IMR-90 (cell line): Measurements from ENCODE around the gene HTR3E. TPM values are rescaled to one million over a fixed set of nuclear protein-coding genes. Genes with fewer than 3 reads are reported as not detected.
A peak's percentile ranks its signal among the peaks of the same experiment; 100 is the strongest.

ENCODE experiments used
- ATAC-seq: fragments of 200-7000 bp; cut with Tn5 transposase; 2 replicates; pipeline ENCODE4 v1.9.1; 2020; ENCODE audit warnings: low read depth, mild to moderate bottlenecking, moderate library complexity
- BruUV-seq: library from RNA; stranded (reverse); fragments of 400-500 nt; replicated peaks from 2 replicates; lab custom pipeline; 2021; lab: Mats Ljungman, UMichigan
- CTCF ChIA-PET: fragments of 300-600 bp; formaldehyde crosslinking; extraction: SDS; loops from one replicate; lab custom pipeline; 2021; ENCODE audit warnings: antibody characterized with exemption; lab: Yijun Ruan, JAX
- POLR2A ChIA-PET: fragments of 300-600 bp; sonication (Branson Sonifier 250); formaldehyde crosslinking; loops from one replicate; lab custom pipeline; 2022; ENCODE audit warnings: antibody characterized with exemption; ENCODE audit not compliant: unreplicated experiment; lab: Charles Lee
- DNase-seq: peaks from one replicate; pipeline ENCODE4 v3.0.0; 2013
- H2AFZ ChIP-seq: replicated peaks from 2 replicates; pipeline ENCODE3; 2013; ENCODE audit warnings: low read length, mild to moderate bottlenecking; ENCODE audit not compliant: poor library complexity
- H2AK5ac ChIP-seq: 2 replicates; pipeline ENCODE4 v1.6.1; 2013; ENCODE audit warnings: low read depth, low read length, inconsistent platforms
- H2AK9ac ChIP-seq: replicated peaks from 2 replicates; pipeline ENCODE3; 2013; ENCODE audit warnings: mild to moderate bottlenecking, low read depth, low read length, moderate library complexity; ENCODE audit not compliant: poor library complexity
- H2BK120ac ChIP-seq: 2 replicates; pipeline ENCODE4 v1.6.1; 2013; ENCODE audit warnings: low read depth, low read length, inconsistent platforms
- H2BK15ac ChIP-seq: 3 replicates; pipeline ENCODE4 v1.6.1; 2013; ENCODE audit warnings: low read depth, low read length, inconsistent platforms
- H2BK20ac ChIP-seq: 2 replicates; pipeline ENCODE4 v1.6.1; 2013; ENCODE audit warnings: low read depth, mild to moderate bottlenecking, inconsistent platforms, low read length, moderate library complexity
- H2BK5ac ChIP-seq: 2 replicates; pipeline ENCODE4 v1.6.1; 2013; ENCODE audit warnings: mild to moderate bottlenecking, low read depth, low read length, inconsistent platforms; ENCODE audit not compliant: poor library complexity, severe bottlenecking
- H3K14ac ChIP-seq: replicated peaks from 2 replicates; pipeline ENCODE4 v1.6.1; 2013; ENCODE audit warnings: low read depth, low read length, inconsistent platforms
- H3K18ac ChIP-seq: 2 replicates; pipeline ENCODE4 v1.6.1; 2013; ENCODE audit warnings: low read depth, low read length, control low read depth
- H3K23ac ChIP-seq: 2 replicates; pipeline ENCODE4 v1.6.1; 2013; ENCODE audit warnings: low read depth, low read length, inconsistent platforms
- H3K27ac ChIP-seq: 2 replicates; pipeline ENCODE4 v1.5.1; 2013; ENCODE audit warnings: mild to moderate bottlenecking, control low read depth, low read length; ENCODE audit not compliant: insufficient read depth
- H3K27me3 ChIP-seq: 2 replicates; pipeline ENCODE4 v1.6.1; 2013; ENCODE audit warnings: low read length; ENCODE audit not compliant: control insufficient read depth, insufficient read depth
- H3K36me3 ChIP-seq: 2 replicates; pipeline ENCODE4 v1.6.1; 2013; ENCODE audit warnings: low read length, mixed read lengths; ENCODE audit not compliant: control insufficient read depth, insufficient read depth
- H3K4ac ChIP-seq: 2 replicates; pipeline ENCODE4 v1.6.1; 2013; ENCODE audit warnings: low read depth, low read length, inconsistent platforms
- H3K4me1 ChIP-seq: 2 replicates; pipeline ENCODE4 v1.6.1; 2013; ENCODE audit warnings: low read length, mixed read lengths; ENCODE audit not compliant: control insufficient read depth, insufficient read depth
- H3K4me2 ChIP-seq: 2 replicates; pipeline ENCODE4 v1.6.1; 2013; ENCODE audit warnings: low read depth, mild to moderate bottlenecking, control low read depth, low read length, moderate library complexity
- H3K4me3 ChIP-seq: 2 replicates; pipeline ENCODE4 v1.5.1; 2013; ENCODE audit warnings: low read depth, mild to moderate bottlenecking, control low read depth, low read length, moderate library complexity; ENCODE audit not compliant: insufficient read depth
- H3K56ac ChIP-seq: 2 replicates; pipeline ENCODE4 v1.6.1; 2013; ENCODE audit warnings: low read length, inconsistent platforms; ENCODE audit not compliant: insufficient read depth; ENCODE audit errors: extremely low read depth
- H3K79me1 ChIP-seq, 2 experiments: 2 replicates each; pipeline ENCODE4 v1.6.1; 2013; ENCODE audit warnings: low read length in 2 of 2, inconsistent platforms in 1 of 2, low read depth in 1 of 2
- H3K9ac ChIP-seq: 2 replicates; pipeline ENCODE4 v1.6.1; 2013; ENCODE audit warnings: low read depth, low read length, control low read depth
- H3K9me1 ChIP-seq: 2 replicates; pipeline ENCODE4 v1.6.1; 2013; ENCODE audit warnings: low read length, inconsistent platforms; ENCODE audit not compliant: insufficient read depth
- H3K9me3 ChIP-seq: 2 replicates; pipeline ENCODE4 v1.6.1; 2013; ENCODE audit warnings: low read length; ENCODE audit not compliant: control insufficient read depth, insufficient read depth
- H4K20me1 ChIP-seq: 2 replicates; pipeline ENCODE4 v1.6.1; 2013; ENCODE audit warnings: low read length, inconsistent platforms; ENCODE audit not compliant: insufficient read depth
- H4K5ac ChIP-seq: 2 replicates; pipeline ENCODE4 v1.6.1; 2013; ENCODE audit warnings: mild to moderate bottlenecking, low read depth, low read length, control low read depth
- H4K8ac ChIP-seq, 2 experiments: 2 replicates each; pipeline ENCODE4 v1.6.1; 2013; ENCODE audit warnings: low read depth in 2 of 2, low read length in 2 of 2, control low read depth in 1 of 2, inconsistent platforms in 1 of 2
- H4K91ac ChIP-seq: 2 replicates; pipeline ENCODE4 v1.6.1; 2013; ENCODE audit warnings: low read depth, low read length, inconsistent platforms; ENCODE audit not compliant: insufficient read depth
- BHLHE40 ChIP-seq: fragments of 150-350 bp; IDR thresholded peaks from 2 replicates; pipeline ENCODE4 v1.6.1; 2016; ENCODE audit warnings: mild to moderate bottlenecking, low read depth, low read length
- ELK1 ChIP-seq: fragments of 150-350 bp; IDR thresholded peaks from 2 replicates; pipeline ENCODE4 v1.6.1; 2016; ENCODE audit warnings: low read depth, mild to moderate bottlenecking, low read length, moderate library complexity, borderline replicate concordance
- FOS ChIP-seq: fragments of 150-350 bp; IDR thresholded peaks from 2 replicates; pipeline ENCODE4 v1.6.1; 2016; ENCODE audit warnings: low read depth, low read length
- MAZ ChIP-seq: IDR thresholded peaks from 2 replicates; pipeline ENCODE4 v1.6.1; 2012; ENCODE audit warnings: low read depth, mild to moderate bottlenecking, low read length, improper control_type of control experiment, moderate library complexity, borderline replicate concordance
- NFE2L2 ChIP-seq: fragments of 150-350 bp; IDR thresholded peaks from 2 replicates; pipeline ENCODE4 v1.6.1; 2016; ENCODE audit warnings: low read depth, mild to moderate bottlenecking, low read length
- POLR2A ChIP-seq: IDR thresholded peaks from 2 replicates; pipeline ENCODE4 v1.6.1; 2012; ENCODE audit warnings: mild to moderate bottlenecking, low read depth, low read length
- RFX5 ChIP-seq: IDR thresholded peaks from 2 replicates; pipeline ENCODE4 v1.8.0; 2012; ENCODE audit warnings: low read depth, mild to moderate bottlenecking, low read length, moderate library complexity
- SMC3 ChIP-seq: fragments of 150-350 bp; IDR thresholded peaks from 2 replicates; pipeline ENCODE4 v1.6.1; 2016; ENCODE audit warnings: low read depth, mild to moderate bottlenecking, antibody characterized with exemption, low read length, moderate library complexity
- USF2 ChIP-seq: fragments of 150-350 bp; IDR thresholded peaks from 2 replicates; pipeline ENCODE4 v1.6.1; 2017; ENCODE audit warnings: mild to moderate bottlenecking, antibody characterized with exemption, low read length, low read depth
- WGBS, 2 experiments: methylation state at CpG; one replicate each; pipeline versions ENCODE4 v1.1.5 to v1.1.7; 2013; ENCODE audit warnings: missing lambda C conversion rate in 2 of 2; ENCODE audit not compliant: insufficient read length in 1 of 2; ENCODE audit errors: extremely low coverage in 2 of 2; 5-methylcytosine and 5-hydroxymethylcytosine counted together
- dilution Hi-C: fragments of 300-500 bp; cut with HindIII; formaldehyde crosslinking; loops from one replicate; pipeline ENCODE4 v1.14.3; 2018; ENCODE audit warnings: low sequenced_read_pairs; ENCODE audit not compliant: unreplicated experiment
- in situ Hi-C: fragments of 300-500 bp; cut with MboI; formaldehyde crosslinking; loops from 3 replicates; pipeline ENCODE4 v1.14.3; 2019; ENCODE audit warnings: low sequenced_read_pairs, inconsistent platforms, mixed read lengths
- intact Hi-C: fragments of 100-400 bp; cut with micrococcal nuclease; formaldehyde crosslinking; loops from 2 replicates; pipeline ENCODE4 v1.10.0; 2022
- polyA plus RNA-seq, 3 experiments: library from polyadenylated mRNA; depleted of rRNA; stranded (reverse); fragments of >200 nt; gene quantifications; 2 replicates each; pipeline ENCODE4 v1.2.3, GENCODE V29; 2012; ENCODE audit warnings: low replicate concordance in 1 of 3
- total RNA-seq: library from RNA; depleted of rRNA; stranded (reverse); fragments of >200 nt; gene quantifications from 2 replicates; pipeline ENCODE4 v1.2.3, GENCODE V29; 2012

HTR3E gene
- total and polyA plus RNA-seq, 2 of the 4 experiments (the other 2 are of a cell fraction): not detected

GRCh38 chr3:184135149-184135910, 38.5 kb downstream of the HTR3E start, which contains the start of gene EIF2B5 (continued):
- TF ChIP-seq ELK1 (no peak), BHLHE40 (0 out of 2 replicates have a peak, but pooled peaks have one; percentile 3)

GRCh38 chr3:184135911-184136260, 39.0 kb downstream of the HTR3E start:
- no peak overlapping the region for H2BK20ac ChIP-seq
- WGBS, 2 experiments: 0% methylated on average over 3 of the region's 9 CpGs; no CpG with 5 or more reads in 1 of the 2 experiments
- H3K4me2 ChIP-seq: peak overlapping the region; percentile 64
- H2BK5ac ChIP-seq: no peak overlapping the region
- peak overlapping the region; percentile 57 to 86; a peak in 3 of 4 replicates for H4K8ac ChIP-seq
- H2BK15ac ChIP-seq: no peak overlapping the region
- peak overlapping the region; percentile 91 for H3K4me3 ChIP-seq
- H4K5ac ChIP-seq: peak overlapping the region; percentile 78
- peak overlapping the region; percentile 35 for H2AK5ac ChIP-seq
- BruUV-seq: no TSS peak
- H3K4ac ChIP-seq: peak overlapping the region; percentile 91
- peaks cover 13 to 47% of the 10 kb centered on the region in 2 experiments for H3K79me1 ChIP-seq
- in situ Hi-C loops (no loop called here), intact Hi-C loops (loop anchor here (2.0 kb wide), 1 partner anchor 113 kb away; the partner anchor contains the start of genes ALG3 and EEF1AKMT4), dilution Hi-C loops (no loop called here)
- peak overlapping the region; percentile 98 for H2AFZ ChIP-seq
- no peaks in the 10 kb centered on the region for H3K9me3 ChIP-seq
- H2BK120ac ChIP-seq: no peak overlapping the region
- no peak for ATAC-seq
- no peak for TF ChIP-seq RFX5
- no peak for TF ChIP-seq POLR2A
- TF ChIP-seq NFE2L2: no peak
- no peak for TF ChIP-seq FOS
- no peak for TF ChIP-seq MAZ
- TF ChIP-seq SMC3: no peak
- TF ChIP-seq USF2: no peak
- H3K9me1 ChIP-seq: peaks cover 7% of the 10 kb centered on the region
- CTCF ChIA-PET: no interaction called here
- H3K27ac ChIP-seq: peak overlapping the region; percentile 87
- H3K4me1 ChIP-seq: no peaks in the 10 kb centered on the region; the same call in 1 of the 2 replicates
- peaks cover 10% of the 10 kb centered on the region for H3K36me3 ChIP-seq
- H2AK9ac ChIP-seq: peak overlapping the region; percentile 95
- peaks cover 3% of the 10 kb centered on the region; the same call in 1 of the 2 replicates for H4K20me1 ChIP-seq
- H4K91ac ChIP-seq: peak overlapping the region; percentile 47; the same call in 1 of the 2 replicates
- H3K56ac ChIP-seq: peak overlapping the region; percentile 64; the same call in 1 of the 2 replicates
- no peaks in the 10 kb centered on the region for H3K27me3 ChIP-seq
- no peak overlapping the region for H3K18ac ChIP-seq
- H3K14ac ChIP-seq: peak overlapping the region; percentile 72
- POLR2A ChIA-PET: no interaction called here
- peak overlapping the region; percentile 91 for H3K23ac ChIP-seq
- no peak for DNase-seq
- peak overlapping the region; percentile 95 for H3K9ac ChIP-seq
